Globus pallidus (tissue), 1 donor: ENCODE results near the gene MNDA.

Experiments used
- DNase-seq: peaks from one replicate; pipeline ENCODE4 v3.0.0-alpha.2; 2015; ENCODE audit warnings: low spot score

The MNDA gene

GRCh38 chr1:158830904-158831507, at the start of gene MNDA:
Gene MNDA (plus strand): TSS chr1:158831351. CDS start chr1:158842154, 10,803 bp downstream.
- peak; percentile 51 for DNase-seq

- DNase-seq = no peak
Measured at GRCh38 chr1:158793604-158794003, 37.5 kb upstream of the MNDA start.

- DNase-seq = no peak
Measured at GRCh38 chr1:158794247-158794646, 36.9 kb upstream of the MNDA start.

GRCh38 chr1:158798531-158798930, 32.6 kb upstream of the MNDA start:
- DNase-seq = no peak

- DNase-seq = no peak
Measured at GRCh38 chr1:158799689-158800088, 31.5 kb upstream of the MNDA start.

GRCh38 chr1:158800526-158800925, 30.6 kb upstream of the MNDA start:
- DNase-seq = no peak

GRCh38 chr1:158801396-158801795, 29.8 kb upstream of the MNDA start:
- DNase-seq = no peak

- no peak for DNase-seq
Measured at GRCh38 chr1:158803678-158804077, 27.5 kb upstream of the MNDA start.

GRCh38 chr1:158806916-158807536, 24.1 kb upstream of the MNDA start:
- no peak for DNase-seq

- DNase-seq = no peak
Measured at GRCh38 chr1:158809256-158809655, 21.9 kb upstream of the MNDA start.

- peak; percentile 50 for DNase-seq
Measured at GRCh38 chr1:158809862-158810261, 21.3 kb upstream of the MNDA start.

- no peak for DNase-seq
Measured at GRCh38 chr1:158810311-158810710, 20.8 kb upstream of the MNDA start.

- no peak for DNase-seq
Measured at GRCh38 chr1:158812336-158812735, 18.8 kb upstream of the MNDA start.

- no peak for DNase-seq
Measured at GRCh38 chr1:158813164-158813563, 18.0 kb upstream of the MNDA start.

GRCh38 chr1:158814970-158815369, 16.2 kb upstream of the MNDA start:
- DNase-seq = no peak

GRCh38 chr1:158818560-158818959, 12.6 kb upstream of the MNDA start:
- no peak for DNase-seq

- DNase-seq = no peak
Measured at GRCh38 chr1:158818975-158819431, 12.1 kb upstream of the MNDA start.

GRCh38 chr1:158819461-158820443, 11.4 kb upstream of the MNDA start:
- no peak for DNase-seq

GRCh38 chr1:158821723-158822122, 9.4 kb upstream of the MNDA start:
- DNase-seq = no peak

GRCh38 chr1:158830074-158830677, 975 bp upstream of the MNDA start:
- DNase-seq = no peak

GRCh38 chr1:158833264-158833663, 2.1 kb downstream of the MNDA start:
- DNase-seq = no peak

- no peak for DNase-seq
Measured at GRCh38 chr1:158836038-158836437, 4.9 kb downstream of the MNDA start.
